ENCODE data around the gene PRPF40B. TPM values are rescaled to one million over a fixed set of nuclear protein-coding genes. Genes with fewer than 3 reads are reported as not detected.

The PRPF40B gene
- total and polyA plus RNA-seq, 8 donors = 16.0 to 27.5 (median 23.5) TPM

DNA sequence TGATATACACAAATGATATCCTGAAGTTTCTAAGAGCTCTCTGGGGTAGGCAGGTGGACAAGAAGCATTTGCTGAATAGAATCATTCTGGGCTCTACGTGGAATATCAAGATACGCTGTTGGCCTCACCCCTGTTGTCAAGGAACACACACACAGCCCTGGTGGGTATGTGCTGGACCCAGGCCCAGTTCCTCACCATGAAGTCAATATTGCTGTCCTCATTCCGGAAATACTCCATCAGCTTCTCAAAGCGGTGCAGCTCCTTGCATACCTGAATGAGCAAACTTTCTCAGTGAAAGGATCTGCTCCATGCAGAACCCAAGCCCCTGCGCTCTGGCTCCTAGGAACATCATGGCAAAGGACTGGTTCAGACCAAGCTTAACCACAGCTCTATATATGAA lies 31.4 kb downstream of the PRPF40B start:
- H3K9me3 ChIP-seq = no peaks in the 10 kb centered on the region
- no peaks in the 10 kb centered on the region for H3K27me3 ChIP-seq
- peaks cover 0 to 16% of the 10 kb centered on the region in 2 donors for H3K4me1 ChIP-seq
- no peak overlapping the region for H3K4me3 ChIP-seq
- intact Hi-C loops (cut with DNase I) = no loop called here
- peaks cover 0 to 88% of the 10 kb centered on the region in 2 donors for H3K36me3 ChIP-seq
- DNase-seq (no peak), ATAC-seq (no peak)
- TF ChIP-seq, protein P1, sequence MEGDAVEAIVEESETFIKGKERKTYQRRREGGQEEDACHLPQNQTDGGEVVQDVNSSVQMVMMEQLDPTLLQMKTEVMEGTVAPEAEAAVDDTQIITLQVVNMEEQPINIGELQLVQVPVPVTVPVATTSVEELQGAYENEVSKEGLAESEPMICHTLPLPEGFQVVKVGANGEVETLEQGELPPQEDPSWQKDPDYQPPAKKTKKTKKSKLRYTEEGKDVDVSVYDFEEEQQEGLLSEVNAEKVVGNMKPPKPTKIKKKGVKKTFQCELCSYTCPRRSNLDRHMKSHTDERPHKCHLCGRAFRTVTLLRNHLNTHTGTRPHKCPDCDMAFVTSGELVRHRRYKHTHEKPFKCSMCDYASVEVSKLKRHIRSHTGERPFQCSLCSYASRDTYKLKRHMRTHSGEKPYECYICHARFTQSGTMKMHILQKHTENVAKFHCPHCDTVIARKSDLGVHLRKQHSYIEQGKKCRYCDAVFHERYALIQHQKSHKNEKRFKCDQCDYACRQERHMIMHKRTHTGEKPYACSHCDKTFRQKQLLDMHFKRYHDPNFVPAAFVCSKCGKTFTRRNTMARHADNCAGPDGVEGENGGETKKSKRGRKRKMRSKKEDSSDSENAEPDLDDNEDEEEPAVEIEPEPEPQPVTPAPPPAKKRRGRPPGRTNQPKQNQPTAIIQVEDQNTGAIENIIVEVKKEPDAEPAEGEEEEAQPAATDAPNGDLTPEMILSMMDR (IDR thresholded peaks at IDR 0.05) = no peak
- H3K27ac ChIP-seq = peak overlapping the region; percentile 1 to 59

DNA sequence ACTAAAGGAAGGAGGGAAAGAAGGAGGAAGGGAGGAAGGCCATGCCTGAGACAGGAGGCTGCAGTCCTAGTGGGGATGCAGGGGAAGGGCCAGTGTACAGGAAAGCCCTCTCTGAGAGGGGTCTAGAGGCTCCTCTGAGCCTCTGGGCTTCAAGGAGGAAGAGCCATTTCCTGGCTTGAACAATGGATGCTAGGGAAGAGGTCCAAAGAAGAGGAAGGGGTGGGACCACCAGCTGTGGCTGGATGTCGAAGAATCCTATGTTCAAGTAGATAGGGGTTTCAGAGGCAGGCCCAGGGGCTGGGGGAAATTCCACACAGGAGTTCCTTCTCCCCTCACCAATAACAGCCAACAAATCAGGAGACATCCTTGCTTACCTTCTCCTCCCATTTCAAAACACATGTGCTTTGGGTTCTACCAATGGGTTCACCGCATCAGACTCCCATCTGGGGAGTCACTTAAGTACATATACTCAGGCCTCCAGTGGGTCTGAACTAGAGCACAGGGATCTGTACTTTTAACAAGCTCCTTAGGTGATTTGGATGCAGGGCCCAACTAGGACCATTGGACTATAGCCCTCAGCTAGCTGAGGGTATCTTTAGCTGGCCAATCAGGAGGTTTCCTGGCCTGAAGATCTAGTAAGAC lies 32.4 kb downstream of the PRPF40B start:
- intact Hi-C loops (cut with DNase I) = no loop called here
- peaks cover 0 to 82% of the 10 kb centered on the region in 2 donors for H3K36me3 ChIP-seq
- DNase-seq = no peak
- H3K27me3 ChIP-seq = no peaks in the 10 kb centered on the region
- H3K4me1 ChIP-seq = peaks cover 0 to 26% of the 10 kb centered on the region in 2 donors
- H3K9me3 ChIP-seq = no peaks in the 10 kb centered on the region
- ATAC-seq = no peak
- no peak overlapping the region for H3K4me3 ChIP-seq
- TF ChIP-seq, protein P1 (IDR thresholded peaks at IDR 0.05) = no peak
- H3K27ac ChIP-seq = peak overlapping the region; percentile 1 to 59

DNA sequence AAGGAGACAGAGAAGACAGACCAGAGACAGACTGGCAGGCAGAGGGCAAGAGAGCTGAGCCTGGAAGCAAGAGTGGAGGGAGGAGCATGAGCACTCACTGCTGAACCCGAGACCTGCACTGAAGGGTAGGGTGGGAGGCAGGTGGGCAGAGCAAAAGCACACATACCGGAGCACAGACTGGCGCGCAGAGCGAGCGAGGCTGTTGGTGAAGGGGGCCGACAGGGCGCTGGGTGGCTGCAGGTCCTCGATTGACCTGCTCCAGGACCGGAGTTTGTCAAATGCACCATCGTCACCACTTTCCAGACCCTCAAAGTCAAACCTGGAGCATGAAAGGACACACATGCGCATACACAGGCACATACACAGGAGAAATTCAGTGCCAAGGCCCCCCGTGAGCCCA lies 34.9 kb downstream of the PRPF40B start:
- ATAC-seq (no peak), DNase-seq (no peak)
- H3K27ac ChIP-seq = peak overlapping the region in 1 of 2 donors; percentile 0
- peaks cover 15 to 52% of the 10 kb centered on the region in 2 donors for H3K4me1 ChIP-seq
- intact Hi-C loops (cut with DNase I) = no loop called here
- peaks cover 0 to 59% of the 10 kb centered on the region in 2 donors for H3K36me3 ChIP-seq
- TF ChIP-seq, protein P1 (IDR thresholded peaks at IDR 0.05) = no peak
- H3K9me3 ChIP-seq = no peaks in the 10 kb centered on the region
- no peaks in the 10 kb centered on the region for H3K27me3 ChIP-seq
- no peak overlapping the region for H3K4me3 ChIP-seq

DNA sequence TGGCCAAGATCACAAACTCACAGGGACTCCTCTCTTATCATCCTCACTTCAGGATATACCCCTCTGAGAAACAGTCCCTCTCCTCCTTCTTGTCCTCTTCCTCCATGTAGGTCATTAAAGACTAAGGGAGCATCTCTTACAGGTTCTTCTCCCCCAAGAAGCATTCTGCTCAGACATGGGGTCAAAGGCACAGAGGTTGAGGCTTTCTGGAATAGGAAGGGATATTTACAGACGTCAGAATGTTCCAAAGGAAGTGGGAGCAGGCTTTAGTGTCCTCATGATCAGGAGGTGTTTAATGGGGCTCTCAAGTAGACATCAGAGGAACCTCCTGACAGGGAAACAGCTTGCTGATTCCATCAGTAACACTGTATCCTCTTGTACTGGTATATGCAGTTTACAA lies 36.4 kb downstream of the PRPF40B start:
- no peak for ATAC-seq
- peaks cover 30 to 66% of the 10 kb centered on the region in 2 donors for H3K4me1 ChIP-seq
- intact Hi-C loops (cut with DNase I) = no loop called here
- no peak overlapping the region for H3K4me3 ChIP-seq
- peaks cover 0 to 45% of the 10 kb centered on the region in 2 donors for H3K36me3 ChIP-seq
- no peaks in the 10 kb centered on the region for H3K9me3 ChIP-seq
- no peak for DNase-seq
- no peak overlapping the region for H3K27ac ChIP-seq
- TF ChIP-seq, protein P1 (IDR thresholded peaks at IDR 0.05) = no peak
- no peaks in the 10 kb centered on the region for H3K27me3 ChIP-seq

DNA sequence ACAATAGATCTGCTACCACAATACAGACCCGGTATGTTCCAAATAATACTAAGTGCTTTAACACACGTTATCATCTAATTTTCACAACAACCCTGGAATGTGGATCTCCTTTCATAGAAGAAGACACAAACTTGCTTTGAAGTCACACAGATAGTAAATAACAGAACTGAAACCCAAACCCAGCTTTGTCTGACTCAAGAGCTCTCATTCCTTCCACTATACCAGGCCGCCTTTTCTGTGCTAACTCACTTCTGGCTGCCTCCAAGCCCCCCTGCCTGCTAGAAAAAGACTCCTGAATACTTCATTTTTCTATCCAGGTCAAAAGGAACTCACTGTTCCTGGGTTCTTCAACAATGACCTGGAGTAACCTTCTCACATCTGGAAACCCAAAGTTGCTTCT lies 37.8 kb downstream of the PRPF40B start:
- Histone ChIP-seq H3K27me3 (no peaks in the 10 kb centered on the region), H3K9me3 (no peaks in the 10 kb centered on the region), H3K36me3 (peaks cover 0 to 41% of the 10 kb centered on the region in 2 donors), H3K27ac (no peak overlapping the region), H3K4me1 (peaks cover 42 to 68% of the 10 kb centered on the region in 2 donors), H3K4me3 (no peak overlapping the region)
- intact Hi-C loops (cut with DNase I) = no loop called here
- ATAC-seq (no peak), DNase-seq (no peak)
- TF ChIP-seq, protein P1 (IDR thresholded peaks at IDR 0.05) = no peak
